Aorta (tissue), 5 donors: ENCODE results near the gene SEC16B. TPM values are rescaled to one million over a fixed set of nuclear protein-coding genes. Genes with fewer than 3 reads are reported as not detected.

ENCODE experiments used
- ATAC-seq: fragments of 200-7000 bp; cut with Tn5 transposase; one replicate; pipeline ENCODE4 v1.9.1; 2022; ENCODE audit warnings: moderate library complexity; ENCODE audit not compliant: low FRiP score
- DNase-seq, 2 donors: peaks; one replicate each; pipeline ENCODE4 v3.0.0-alpha.2; 2020
- H3K27ac ChIP-seq, 2 donors: one replicate each; pipeline ENCODE4 v1.5.1; 2013; ENCODE audit warnings: low read length in 2 of 2, mild to moderate bottlenecking in 2 of 2, moderate library complexity in 2 of 2, control low read depth in 1 of 2, inconsistent platforms in 1 of 2, low read depth in 1 of 2
- H3K27me3 ChIP-seq, 2 donors: one replicate each; pipeline ENCODE4 v1.6.1; 2013; ENCODE audit warnings: control low read depth in 1 of 2, low read length in 1 of 2, mild to moderate bottlenecking in 1 of 2, moderate library complexity in 1 of 2; ENCODE audit not compliant: insufficient read depth in 2 of 2, control insufficient read depth in 1 of 2
- H3K36me3 ChIP-seq, 2 donors: one replicate each; pipeline ENCODE4 v1.6.1; 2013; ENCODE audit warnings: control low read depth in 1 of 2, low read length in 1 of 2, mild to moderate bottlenecking in 1 of 2; ENCODE audit not compliant: insufficient read depth in 2 of 2, control insufficient read depth in 1 of 2
- H3K4me1 ChIP-seq, 2 donors: one replicate each; pipeline ENCODE4 v1.6.1; 2013; ENCODE audit warnings: low read length in 2 of 2, control low read depth in 1 of 2, mild to moderate bottlenecking in 1 of 2, moderate library complexity in 1 of 2; ENCODE audit not compliant: insufficient read depth in 2 of 2, control insufficient read depth in 1 of 2
- H3K4me3 ChIP-seq, 2 donors: one replicate each; pipeline ENCODE4 v1.5.1; 2013; ENCODE audit warnings: low read length in 2 of 2, control low read depth in 1 of 2, mild to moderate bottlenecking in 1 of 2
- H3K9me3 ChIP-seq: one replicate; pipeline ENCODE4 v1.6.1; 2013; ENCODE audit warnings: mild to moderate bottlenecking, low read length; ENCODE audit not compliant: control insufficient read depth
- WGBS, 2 donors: extraction: QIAGEN DNeasy Blood & Tissue Kit; methylation state at CpG; one replicate each; pipeline ENCODE4 v1.1.7; 2013; 5-methylcytosine and 5-hydroxymethylcytosine counted together
- intact Hi-C, 2 donors: fragments of 100-400 bp; cut with DNase I; formaldehyde crosslinking; loops; one replicate each; pipeline versions ENCODE4 v1.14.2 to v1.15.0; 2022
- long read RNA-seq, 2 donors: library from polyadenylated mRNA; unstranded; transcript quantifications; one replicate each; pipeline ENCODE4 v2.0.0, GENCODE V29; 2020 to 2021
- polyA plus RNA-seq, 2 donors: library from polyadenylated mRNA; stranded (reverse); fragments of 200-250 nt; gene quantifications; one replicate each; pipeline ENCODE4 v1.2.3, GENCODE V29; 2013
- total RNA-seq, 2 donors: library from RNA; stranded (reverse); fragmentation: NEBNext Ultra II Directional; extraction: Animal tissue kit (Norgen Biotek cat#: 25700); gene quantifications; one replicate each; pipeline ENCODE4 v1.2.1, GENCODE V29; 2021
- donor health status: healthy with polysubstance abuse.
- donor health status: Bipolar disorder and iron deficiency.
- donor health status: DM: no; HTN: no; CAD: no.
- donor health status: DM: no; HTN: no; CAD: no.
- donor health status: DM: yes; HTN: yes; CAD: no.

The SEC16B gene
- total RNA-seq (1 to 10 TPM; 2.4 to 7.0 TPM), polyA plus RNA-seq (10 to 100 TPM in 1 of 2 donors, 1 to 10 TPM in 1; 7.9 to 12.1 TPM)
- long read RNA-seq, donor 1 = 0 reads
- long read RNA-seq, donor 2 = 0 reads

- peak; percentile 61 for ATAC-seq
- WGBS, 2 donors = 84 to 88% methylated on average over 12 of the region's 12 CpGs
- Histone ChIP-seq H3K9me3 (no peaks in the 10 kb centered on the region), H3K27ac (no peak within 1 kb of the TSS), H3K4me1 (no peaks in the 10 kb centered on the region), H3K36me3 (peaks cover 1 to 7% of the 10 kb centered on the region in 2 donors), H3K27me3 (no peaks in the 10 kb centered on the region), H3K4me3 (no peak within 1 kb of the TSS)
- intact Hi-C loops = no loop called here
- DNase-seq = no peak
These were observed at the start of gene SEC16B for GRCh38 chr1:177969825-177970371. TSS of gene SEC16B (minus strand) at chr1:177970058. CDS start at chr1:177967981, 2,077 bp downstream.

DNA sequence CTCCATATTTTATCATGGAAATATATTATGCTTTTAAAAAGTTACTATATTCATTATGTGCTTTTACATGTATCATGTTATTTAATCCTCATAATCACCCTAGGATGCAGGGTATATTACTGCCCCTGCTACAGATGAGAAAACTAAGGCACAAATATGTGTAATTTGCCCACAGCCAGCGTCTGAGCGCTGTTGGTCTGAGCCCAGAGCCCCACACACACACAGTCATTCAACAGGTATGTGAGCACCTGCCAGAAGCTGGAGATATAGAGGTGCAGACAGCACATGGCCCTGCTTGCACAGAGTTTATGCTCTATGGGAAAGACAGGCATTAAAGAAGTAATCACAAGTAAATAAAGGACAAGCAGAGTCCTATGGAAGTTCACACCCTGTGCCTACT is 49.8 kb upstream of the SEC16B start:
- Histone ChIP-seq H3K27ac (no peak overlapping the region), H3K9me3 (no peaks in the 10 kb centered on the region), H3K27me3 (no peaks in the 10 kb centered on the region), H3K4me3 (no peak overlapping the region), H3K36me3 (peaks cover 3 to 8% of the 10 kb centered on the region in 2 donors), H3K4me1 (no peaks in the 10 kb centered on the region)
- ATAC-seq (no peak), DNase-seq (no peak)
- 92 to 95% methylated on average over 2 of the region's 2 CpGs for WGBS, 2 donors
- intact Hi-C loops = no loop called here

GRCh38 chr1:178019208-178019607 is 49.4 kb upstream of the SEC16B start:
- 82 to 87% methylated on average over 1 of the region's 1 CpG for WGBS, 2 donors
- ATAC-seq = no peak
- H3K27me3 ChIP-seq = no peaks in the 10 kb centered on the region
- intact Hi-C loops = no loop called here
- no peaks in the 10 kb centered on the region for H3K4me1 ChIP-seq
- peaks cover 3 to 8% of the 10 kb centered on the region in 2 donors for H3K36me3 ChIP-seq
- H3K4me3 ChIP-seq = no peak overlapping the region
- H3K9me3 ChIP-seq = no peaks in the 10 kb centered on the region
- DNase-seq = no peak
- no peak overlapping the region for H3K27ac ChIP-seq

DNA sequence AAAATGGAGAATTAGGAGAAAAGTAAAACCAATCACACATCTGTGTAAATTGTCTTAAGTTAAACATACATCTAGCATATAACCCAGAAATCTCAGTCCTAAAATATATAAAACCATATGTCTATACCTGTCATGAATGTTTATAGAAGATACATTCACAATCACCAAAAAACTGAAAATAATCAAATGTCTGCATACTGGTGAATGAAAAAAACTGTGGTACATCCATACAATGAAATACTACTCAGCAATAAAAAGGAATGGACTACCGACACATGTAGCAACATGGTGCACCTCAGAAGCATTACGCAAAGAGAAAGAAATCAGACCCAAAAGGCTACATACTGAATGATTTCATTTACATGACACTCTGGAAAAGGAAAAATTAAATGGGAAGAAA is 47.7 kb upstream of the SEC16B start:
- ATAC-seq = no peak
- H3K4me1 ChIP-seq = no peaks in the 10 kb centered on the region
- no peak for DNase-seq
- H3K36me3 ChIP-seq = peaks cover 3 to 8% of the 10 kb centered on the region in 2 donors
- no peak overlapping the region for H3K27ac ChIP-seq
- WGBS, 2 donors = 98 to 100% methylated on average over 2 of the region's 2 CpGs
- H3K4me3 ChIP-seq = no peak overlapping the region
- intact Hi-C loops = no loop called here
- no peaks in the 10 kb centered on the region for H3K9me3 ChIP-seq
- H3K27me3 ChIP-seq = no peaks in the 10 kb centered on the region

- Histone ChIP-seq H3K9me3 (no peaks in the 10 kb centered on the region), H3K4me1 (no peaks in the 10 kb centered on the region), H3K36me3 (peaks cover 2 to 6% of the 10 kb centered on the region in 2 donors), H3K4me3 (no peak overlapping the region), H3K27ac (no peak overlapping the region), H3K27me3 (no peaks in the 10 kb centered on the region)
- DNase-seq (no peak), ATAC-seq (no peak)
- WGBS, 2 donors = 53 to 59% methylated on average over 2 of the region's 2 CpGs
- intact Hi-C loops = no loop called here
These were observed 42.1 kb upstream of the SEC16B start for GRCh38 chr1:178011864-178012503.

DNA sequence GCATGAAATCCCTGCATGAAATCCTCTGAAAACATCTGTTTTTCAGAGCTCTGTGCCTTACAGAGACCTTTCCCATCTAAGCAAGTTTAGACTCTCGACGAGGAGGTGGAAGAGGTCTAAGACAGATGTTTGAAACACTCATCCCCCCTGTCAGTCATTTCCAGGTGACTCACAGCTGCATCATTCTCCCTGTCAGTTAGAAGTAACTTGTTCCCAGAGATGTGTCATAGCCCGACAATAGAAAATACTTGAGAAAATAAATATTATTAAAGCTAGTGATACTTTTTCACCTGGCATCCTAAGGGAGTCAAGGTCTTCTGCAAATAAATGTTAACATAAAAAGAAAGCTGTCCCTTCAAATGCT is 41.6 kb upstream of the SEC16B start:
- Histone ChIP-seq H3K9me3 (no peaks in the 10 kb centered on the region), H3K27me3 (no peaks in the 10 kb centered on the region), H3K36me3 (peaks cover 2 to 5% of the 10 kb centered on the region in 2 donors), H3K27ac (no peak overlapping the region), H3K4me3 (no peak overlapping the region), H3K4me1 (no peaks in the 10 kb centered on the region)
- DNase-seq (no peak), ATAC-seq (no peak)
- intact Hi-C loops = no loop called here
- 27 to 33% methylated on average over 3 of the region's 3 CpGs for WGBS, 2 donors

- no peaks in the 10 kb centered on the region for H3K27me3 ChIP-seq
- WGBS, 2 donors = 69 to 71% methylated on average over 10 of the region's 10 CpGs
- no peak for DNase-seq
- no peaks in the 10 kb centered on the region for H3K4me1 ChIP-seq
- no peak overlapping the region for H3K4me3 ChIP-seq
- no peak overlapping the region for H3K27ac ChIP-seq
- peaks cover 2 to 5% of the 10 kb centered on the region in 2 donors for H3K36me3 ChIP-seq
- intact Hi-C loops = no loop called here
- no peak for ATAC-seq
- H3K9me3 ChIP-seq = no peaks in the 10 kb centered on the region
These were observed 41.0 kb upstream of the SEC16B start for GRCh38 chr1:178010674-178011464.

GRCh38 chr1:178006043-178006442 is 36.2 kb upstream of the SEC16B start:
- Histone ChIP-seq H3K9me3 (no peaks in the 10 kb centered on the region), H3K4me1 (no peaks in the 10 kb centered on the region), H3K36me3 (peaks cover 2 to 5% of the 10 kb centered on the region in 2 donors), H3K27me3 (no peaks in the 10 kb centered on the region), H3K4me3 (no peak overlapping the region), H3K27ac (no peak overlapping the region)
- intact Hi-C loops = no loop called here
- DNase-seq (no peak), ATAC-seq (no peak)
- 95 to 96% methylated on average over 4 of the region's 4 CpGs for WGBS, 2 donors
